Endothelial cell of umbilical vein (primary cell): ENCODE results near the gene TMEM45B. TPM values are rescaled to one million over a fixed set of nuclear protein-coding genes. Genes with fewer than 3 reads are reported as not detected.
A peak's percentile ranks its signal among the peaks of the same experiment; 100 is the strongest.
"Not testable (repeated sequence)": the region's sequence is repeated elsewhere in the genome, so short reads cannot be mapped to it uniquely, and the experiment has no call there.

Source experiments
- BruUV-seq: library from RNA; stranded (reverse); fragments of 400-500 nt; replicated peaks from 2 replicates; lab custom pipeline; 2021; lab: Mats Ljungman, UMichigan
- CTCF ChIA-PET: fragments of 300-600, 350-600 bp; sonication (Branson Sonifier 250); formaldehyde crosslinking; loops from one replicate; lab custom pipeline; 2021; ENCODE audit warnings: antibody characterized with exemption, inconsistent platforms; lab: Charles Lee
- POLR2A ChIA-PET: fragments of 300-600, 350-600 bp; sonication (Branson Sonifier 250); formaldehyde crosslinking; loops from one replicate; lab custom pipeline; 2021; ENCODE audit warnings: antibody characterized with exemption, inconsistent platforms; lab: Charles Lee
- DNase-seq: peaks from one replicate; pipeline ENCODE4 v3.0.0-alpha.2; 2011; ENCODE audit warnings: low read depth, low spot score
- FAIRE-seq: peaks from 2 replicates; lab custom pipeline; 2011; peaks lifted over from hg19 to GRCh38; lab: Jason Lieb, UNC
- H2AFZ ChIP-seq: 2 replicates; pipeline ENCODE4 v1.6.0; 2012; ENCODE audit warnings: low read depth, low read length, control low read depth, inconsistent platforms
- H3K27ac ChIP-seq: 2 replicates; pipeline ENCODE4 v1.5.1; 2011; ENCODE audit warnings: low read depth, mild to moderate bottlenecking, control low read depth, low read length, moderate library complexity; ENCODE audit not compliant: insufficient read depth
- H3K27me3 ChIP-seq, 2 experiments: 2 replicates each; pipeline versions ENCODE4 v1.6.0 to v1.6.1; 2011; ENCODE audit warnings: low read length in 2 of 2, mixed read lengths in 1 of 2; ENCODE audit not compliant: control insufficient read depth in 2 of 2, insufficient read depth in 2 of 2
- H3K36me3 ChIP-seq, 2 experiments: 2 replicates in 1 of 2; 3 replicates in 1 of 2; pipeline ENCODE4 v1.5.1; 2011; ENCODE audit warnings: low read length in 2 of 2, mild to moderate bottlenecking in 1 of 2, moderate library complexity in 1 of 2; ENCODE audit not compliant: control insufficient read depth in 2 of 2, insufficient read depth in 2 of 2; ENCODE audit errors: extremely low read depth in 1 of 2
- H3K4me1 ChIP-seq: 3 replicates; pipeline ENCODE4 v1.5.1; 2011; ENCODE audit warnings: mild to moderate bottlenecking, low read length; ENCODE audit not compliant: control insufficient read depth, insufficient read depth; ENCODE audit errors: extremely low read depth
- H3K4me2 ChIP-seq: 2 replicates; pipeline ENCODE4 v1.6.1; 2011; ENCODE audit warnings: low read length, control low read depth, mixed read lengths; ENCODE audit not compliant: insufficient read depth
- H3K4me3 ChIP-seq, 3 experiments: fragments of 200-600 bp in 1 of 3; sonication (generic), shearing (Covaris generic) in 1 of 3; replicated peaks in 1 of 3; 2 replicates each; pipeline ENCODE4 v1.5.1; 2011 to 2016; ENCODE audit warnings: control low read depth in 3 of 3, low read length in 3 of 3, mild to moderate bottlenecking in 2 of 3, inconsistent platforms in 1 of 3, low read depth in 1 of 3, moderate library complexity in 1 of 3; ENCODE audit not compliant: insufficient read depth in 1 of 3
- H3K79me2 ChIP-seq: 2 replicates; pipeline ENCODE4 v1.6.0; 2012; ENCODE audit warnings: low read length, inconsistent platforms; ENCODE audit not compliant: control insufficient read depth, insufficient read depth
- H3K9ac ChIP-seq: replicated peaks from 2 replicates; pipeline ENCODE3; 2011; ENCODE audit warnings: low read length, control low read depth; ENCODE audit not compliant: insufficient read depth; ENCODE audit errors: extremely low read depth
- H3K9me1 ChIP-seq: replicated peaks from 3 replicates; pipeline ENCODE4 v1.6.0; 2011; ENCODE audit warnings: mild to moderate bottlenecking, low read length; ENCODE audit not compliant: control insufficient read depth, insufficient read depth; ENCODE audit errors: extremely low read depth
- H3K9me3 ChIP-seq: replicated peaks from 2 replicates; pipeline ENCODE4 v1.5.1; 2012; ENCODE audit warnings: low read length, inconsistent platforms; ENCODE audit not compliant: control insufficient read depth, insufficient read depth
- H4K20me1 ChIP-seq: replicated peaks from 2 replicates; pipeline ENCODE3; 2011; ENCODE audit warnings: mild to moderate bottlenecking, low read length; ENCODE audit not compliant: control insufficient read depth, insufficient read depth; ENCODE audit errors: extremely low read depth
- CTCF ChIP-seq, 2 donors: IDR thresholded peaks; 1 replicate in 1 of 2; 2 replicates in 1 of 2; pipeline ENCODE4 v1.5.1; 2011; ENCODE audit warnings: low read length in 2 of 2, mild to moderate bottlenecking in 2 of 2, moderate library complexity in 2 of 2, control low read depth in 1 of 2, inconsistent platforms in 1 of 2, low read depth in 1 of 2; ENCODE audit not compliant: insufficient read depth in 1 of 2; ENCODE audit errors: extremely low read depth in 1 of 2
- EZH2 ChIP-seq: IDR thresholded peaks from 2 replicates; pipeline ENCODE4 v1.6.1; 2012; ENCODE audit warnings: borderline replicate concordance, low read depth, mild to moderate bottlenecking, moderate library complexity, low read length, inconsistent platforms; ENCODE audit not compliant: severe bottlenecking
- FOS ChIP-seq: IDR thresholded peaks from 2 replicates; pipeline ENCODE4 v1.6.1; 2011; ENCODE audit warnings: mild to moderate bottlenecking, low read length, moderate library complexity, borderline replicate concordance; ENCODE audit not compliant: insufficient read depth
- GATA2 ChIP-seq: IDR thresholded peaks from 2 replicates; pipeline ENCODE4 v1.7.0; 2011; ENCODE audit warnings: low read depth, mild to moderate bottlenecking, moderate library complexity, mixed read lengths, low read length; ENCODE audit not compliant: insufficient read length, insufficient read depth
- JUN ChIP-seq: IDR thresholded peaks from 2 replicates; pipeline ENCODE4 v1.6.1; 2011; ENCODE audit warnings: borderline replicate concordance, low read depth; ENCODE audit not compliant: insufficient read length, insufficient read depth
- MAX ChIP-seq: IDR thresholded peaks from 2 replicates; pipeline ENCODE4 v1.6.1; 2011; ENCODE audit not compliant: insufficient read depth, insufficient read length
- MYC ChIP-seq: IDR thresholded peaks from one replicate; pipeline ENCODE4 v1.6.1; 2011; ENCODE audit warnings: mild to moderate bottlenecking, low read depth, low read length
- POLR2A ChIP-seq: IDR thresholded peaks from 2 replicates; pipeline ENCODE4 v1.6.1; 2012; ENCODE audit warnings: low read depth, mild to moderate bottlenecking, control low read depth, low read length
- POLR2AphosphoS5 ChIP-seq: IDR thresholded peaks from 2 replicates; pipeline ENCODE4 v1.6.1; 2012; ENCODE audit warnings: low read depth, mild to moderate bottlenecking, control low read depth, low read length, moderate library complexity; ENCODE audit not compliant: insufficient read depth
- dilution Hi-C: fragments of 300-500 bp; cut with MboI; formaldehyde crosslinking; loops from one replicate; pipeline ENCODE4 v1.15.0; 2019; ENCODE audit warnings: low sequenced_read_pairs; ENCODE audit not compliant: extremely low pct_ligation_motif_present
- intact Hi-C: fragments of 100-400 bp; cut with micrococcal nuclease; formaldehyde crosslinking; loops from one replicate; pipeline ENCODE4 v1.10.0; 2022
- polyA plus RNA-seq, 4 experiments: library from polyadenylated mRNA; depleted of rRNA in 3 of 4; stranded (reverse) in 3 of 4; unstranded in 1 of 4; fragments of >200 nt; gene quantifications; 2 replicates each; pipeline versions ENCODE4 v1.2.1 to v1.2.3, GENCODE V29; 2011 to 2012; ENCODE audit warnings: missing spikeins in 1 of 4
- total RNA-seq: library from RNA; stranded (reverse); gene quantifications from 2 replicates; pipeline ENCODE4 v1.2.3, GENCODE V29; 2021

Gene TMEM45B
- total and polyA plus RNA-seq, 2 donors (not counting 3 experiments of a cell fraction or from before 2014, with no cell fraction given), result 0.08 TPM; not detected in 1

- DNase-seq, result no peak
- H3K9ac ChIP-seq, result no peak overlapping the region
- no TSS peak for BruUV-seq
- no peak overlapping the region for H3K4me2 ChIP-seq
- no peaks in the 10 kb centered on the region for H3K9me1 ChIP-seq
- peak; percentile 52 for FAIRE-seq
- TF ChIP-seq POLR2A, result no peak
- TF ChIP-seq JUN, result no peak
- no peak for TF ChIP-seq GATA2
- TF ChIP-seq FOS, result no peak
- TF ChIP-seq MYC, result no peak
- TF ChIP-seq MAX, result no peak
- no peak for TF ChIP-seq EZH2
- no peak for TF ChIP-seq POLR2AphosphoS5
- no peak for TF ChIP-seq CTCF (IDR thresholded peaks at IDR 0.05; ENCODE audit: extremely low read depth in 1 of 2, insufficient read depth in 1 of 2, low read depth in 1 of 2, low read length in 2 of 2)
- no peaks in the 10 kb centered on the region for H3K9me3 ChIP-seq
- no peaks in the 10 kb centered on the region for H3K4me1 ChIP-seq
- H3K27me3 ChIP-seq, result peaks cover 2 to 3% of the 10 kb centered on the region in 2 experiments
- ChIA-PET POLR2A (no interaction called here), CTCF (interaction anchor here (1.7 to 2.0 kb wide), 2 partner anchors 18 to 125 kb away, joined by 4 to 7 read pairs; no protein-coding TSS in a partner anchor)
- intact Hi-C loops, result loop anchor here (2.0 to 5.0 kb wide), 2 partner anchors 75 to 347 kb away; no protein-coding TSS in a partner anchor
- H4K20me1 ChIP-seq, result no peaks in the 10 kb centered on the region
- no peak overlapping the region for H3K27ac ChIP-seq
- H2AFZ ChIP-seq, result no peak overlapping the region
- H3K36me3 ChIP-seq, result no peaks in the 10 kb centered on the region
- dilution Hi-C loops, result no loop called here
- no peaks in the 10 kb centered on the region for H3K79me2 ChIP-seq
- H3K4me3 ChIP-seq, result no peak overlapping the region
Measured at GRCh38 chr11:129785383-129786111, 30.1 kb upstream of the TMEM45B start.

- H3K4me1 ChIP-seq, H3K36me3 ChIP-seq, DNase-seq, H2AFZ ChIP-seq, H3K79me2 ChIP-seq, H3K4me2 ChIP-seq, H3K27ac ChIP-seq, BruUV-seq, H3K9me1 ChIP-seq, H3K4me3 ChIP-seq, H3K27me3 ChIP-seq, H3K9me3 ChIP-seq, H3K9ac ChIP-seq, POLR2A ChIA-PET, dilution Hi-C loops, H4K20me1 ChIP-seq, FAIRE-seq: not testable (repeated sequence)
- CTCF ChIA-PET, result interaction anchor here (1.7 to 2.0 kb wide), 2 partner anchors 18 to 125 kb away, joined by 4 to 7 read pairs; no protein-coding TSS in a partner anchor
- intact Hi-C loops, result loop anchor here (5.0 kb wide), 1 partner anchor 346 kb away; no protein-coding TSS in a partner anchor
Measured at GRCh38 chr11:129786112-129786416, 29.6 kb upstream of the TMEM45B start.
